AG10803 (cell line): ENCODE measurements around the gene CLCNKA.

Experiments used
- DNase-seq: peaks from one replicate; pipeline ENCODE4 v3.0.0; 2010; ENCODE audit warnings: low read depth
- H3K4me3 ChIP-seq: 2 replicates; pipeline ENCODE4 v1.5.1; 2011; ENCODE audit warnings: mild to moderate bottlenecking, low read length, control low read depth
- TF ChIP-seq, protein P1 (sequence below): conservative IDR thresholded peaks from 2 replicates; pipeline ENCODE4 v1.5.1; 2011; ENCODE audit warnings: mild to moderate bottlenecking, low read length, control low read depth, inconsistent platforms

CLCNKA gene

DNA sequence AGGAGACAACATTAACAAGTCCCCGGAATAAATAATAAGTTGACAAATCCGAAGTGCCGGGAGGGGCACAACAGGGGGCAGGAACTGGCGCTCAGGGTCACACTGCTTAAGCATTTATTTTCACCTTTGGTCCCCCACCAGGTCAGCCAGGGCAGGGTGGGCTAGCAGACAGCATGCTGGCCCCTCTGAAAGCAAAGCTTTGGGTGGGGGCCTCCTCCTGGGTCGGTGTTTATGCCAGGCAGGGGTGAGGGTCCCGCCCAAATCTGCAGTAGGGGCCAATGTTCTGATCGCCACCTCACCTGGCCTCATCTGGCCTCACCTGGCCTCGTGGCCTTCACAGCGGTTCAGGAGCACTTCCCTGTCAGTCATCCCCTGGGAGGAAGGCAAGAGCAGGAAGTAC lies 59.8 kb downstream of the CLCNKA start:
- no peak overlapping the region for H3K4me3 ChIP-seq
- no peak for DNase-seq
- TF ChIP-seq, protein P1, sequence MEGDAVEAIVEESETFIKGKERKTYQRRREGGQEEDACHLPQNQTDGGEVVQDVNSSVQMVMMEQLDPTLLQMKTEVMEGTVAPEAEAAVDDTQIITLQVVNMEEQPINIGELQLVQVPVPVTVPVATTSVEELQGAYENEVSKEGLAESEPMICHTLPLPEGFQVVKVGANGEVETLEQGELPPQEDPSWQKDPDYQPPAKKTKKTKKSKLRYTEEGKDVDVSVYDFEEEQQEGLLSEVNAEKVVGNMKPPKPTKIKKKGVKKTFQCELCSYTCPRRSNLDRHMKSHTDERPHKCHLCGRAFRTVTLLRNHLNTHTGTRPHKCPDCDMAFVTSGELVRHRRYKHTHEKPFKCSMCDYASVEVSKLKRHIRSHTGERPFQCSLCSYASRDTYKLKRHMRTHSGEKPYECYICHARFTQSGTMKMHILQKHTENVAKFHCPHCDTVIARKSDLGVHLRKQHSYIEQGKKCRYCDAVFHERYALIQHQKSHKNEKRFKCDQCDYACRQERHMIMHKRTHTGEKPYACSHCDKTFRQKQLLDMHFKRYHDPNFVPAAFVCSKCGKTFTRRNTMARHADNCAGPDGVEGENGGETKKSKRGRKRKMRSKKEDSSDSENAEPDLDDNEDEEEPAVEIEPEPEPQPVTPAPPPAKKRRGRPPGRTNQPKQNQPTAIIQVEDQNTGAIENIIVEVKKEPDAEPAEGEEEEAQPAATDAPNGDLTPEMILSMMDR: no peak

DNA sequence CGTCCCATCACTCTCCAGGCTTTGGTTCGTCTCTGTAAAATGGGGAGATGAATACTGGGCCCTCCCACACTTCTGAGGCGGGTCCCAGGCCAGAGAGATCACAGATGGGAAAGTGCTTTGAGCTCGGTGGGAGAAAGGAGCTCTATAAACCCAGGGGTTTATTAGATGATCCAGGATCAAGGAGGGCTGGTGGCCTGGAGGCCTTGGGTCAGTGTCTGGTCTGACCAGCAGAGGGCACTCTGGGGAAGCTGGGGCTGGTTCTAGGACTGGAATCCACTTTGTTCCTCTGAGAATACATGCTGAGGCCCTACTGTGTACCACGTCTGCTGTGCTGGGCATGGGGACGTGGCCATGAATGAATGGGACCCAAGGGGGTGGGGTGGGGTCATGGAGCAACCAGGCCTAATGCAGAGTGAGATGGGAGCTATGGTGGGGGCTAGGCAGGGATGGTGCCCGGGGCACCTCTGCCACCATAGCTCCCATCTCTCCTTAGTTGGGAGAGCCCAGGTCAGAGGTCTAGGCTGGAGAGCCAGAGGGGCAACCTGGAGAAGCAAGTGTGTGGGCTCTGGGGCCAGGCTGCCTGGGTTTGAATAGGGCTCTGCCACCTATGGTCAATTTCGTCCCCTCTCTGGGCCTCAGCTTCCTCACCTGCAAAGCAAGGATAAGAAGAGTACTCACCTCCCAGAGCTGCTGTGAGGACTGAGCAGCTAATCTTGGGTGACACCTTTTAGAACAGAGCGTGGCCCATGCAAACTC lies 60.6 kb downstream of the CLCNKA start:
- TF ChIP-seq, protein P1: peak; percentile 96
- H3K4me3 ChIP-seq: no peak overlapping the region
- peak; percentile 49 for DNase-seq

DNA sequence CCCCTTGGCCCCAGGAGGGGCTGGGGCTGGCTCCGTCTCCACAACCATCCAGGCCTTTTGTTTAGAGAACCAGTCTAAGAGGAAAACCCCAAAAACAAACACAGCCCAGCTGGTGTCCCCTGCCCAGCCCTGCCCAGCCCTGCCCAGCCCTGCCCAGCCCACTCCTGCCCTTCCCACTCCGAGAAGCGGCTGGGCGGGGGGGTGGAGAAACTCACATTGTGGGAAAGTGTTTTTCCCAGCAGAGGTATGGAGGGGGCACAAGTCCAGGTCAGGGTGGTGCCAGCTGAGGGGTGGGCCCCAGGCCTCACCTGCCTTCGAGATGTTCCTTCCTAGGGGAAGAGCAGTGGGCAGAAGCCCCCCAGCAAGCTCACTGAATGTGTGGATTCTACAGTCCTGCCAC lies 61.6 kb downstream of the CLCNKA start:
- H3K4me3 ChIP-seq: no peak overlapping the region
- DNase-seq: no peak
- TF ChIP-seq, protein P1: no peak
